Suppressor macrophage treated with lipopolysaccharide for 1 hour (primary cell): Measurements from ENCODE around the gene YPEL2.
A peak's percentile ranks its signal among the peaks of the same experiment; 100 is the strongest.

Experiments used
- DNase-seq, 3 donors: peaks; one replicate each; pipeline ENCODE4 v3.0.0-alpha.2; 2020 to 2022

YPEL2 gene

DNA sequence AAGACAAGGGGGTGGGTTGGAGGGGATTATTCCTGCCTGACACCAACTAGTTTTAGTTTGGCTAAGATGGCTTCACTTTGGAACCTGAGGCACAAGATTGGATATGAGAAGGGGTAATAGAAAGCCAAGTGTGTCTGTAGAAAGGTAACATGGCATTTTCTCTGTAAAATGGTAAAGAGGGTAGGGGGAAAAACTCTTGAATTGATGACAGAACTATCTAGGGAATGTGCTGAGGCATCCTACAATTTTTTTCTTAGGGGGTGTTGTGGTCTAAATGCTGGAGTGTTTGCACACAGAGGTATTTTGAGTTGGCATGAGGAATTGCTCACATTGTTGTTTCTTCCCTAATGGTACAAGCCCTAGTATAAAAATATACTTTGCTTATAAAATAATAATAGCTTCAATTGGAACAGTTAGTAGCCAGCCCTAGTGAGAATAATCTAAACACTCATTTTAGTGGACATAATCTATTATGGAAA, 25.8 kb downstream of the YPEL2 start:
- DNase-seq: no peak

DNA sequence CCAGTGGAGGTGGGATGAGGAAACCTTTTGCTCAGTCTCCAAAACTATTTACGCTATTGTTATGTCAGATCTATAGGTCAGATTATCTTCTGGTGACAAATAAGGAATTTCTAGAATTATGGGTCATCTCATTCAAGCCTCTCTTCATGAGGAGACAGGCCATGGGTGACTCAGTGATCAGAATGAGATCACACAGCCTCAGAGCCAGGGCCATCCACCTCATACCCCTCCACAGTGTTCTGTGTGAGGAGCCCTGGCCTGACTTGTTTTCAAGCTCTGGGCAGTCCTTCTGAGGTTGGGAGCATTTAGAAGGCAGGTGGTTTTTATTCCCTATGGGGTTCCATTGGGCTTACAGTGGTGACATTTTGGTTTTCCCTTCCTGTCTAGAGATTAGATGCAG, 26.5 kb downstream of the YPEL2 start:
- DNase-seq: peak; percentile 68 to 85 (median 70)

DNA sequence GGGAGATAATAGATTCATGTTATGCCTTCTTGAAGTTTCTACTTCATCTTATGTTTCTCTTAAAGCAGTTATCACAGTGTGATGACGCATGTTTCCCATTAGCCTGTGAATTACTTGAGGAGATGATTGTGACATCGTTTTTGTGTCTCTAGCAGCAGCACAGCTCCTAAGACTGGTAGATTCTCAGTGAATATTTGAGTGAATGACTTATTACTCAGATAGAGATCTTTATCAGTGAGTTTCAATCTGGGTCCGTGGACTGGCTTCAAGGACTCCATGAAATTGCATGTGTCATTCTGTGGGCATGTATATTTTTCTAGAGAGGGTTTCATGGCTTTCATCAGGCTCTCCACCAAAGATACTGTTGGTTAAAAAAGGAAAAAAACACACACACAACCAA, 29.9 kb downstream of the YPEL2 start:
- peak; percentile 28 to 70 (median 43) for DNase-seq

DNA sequence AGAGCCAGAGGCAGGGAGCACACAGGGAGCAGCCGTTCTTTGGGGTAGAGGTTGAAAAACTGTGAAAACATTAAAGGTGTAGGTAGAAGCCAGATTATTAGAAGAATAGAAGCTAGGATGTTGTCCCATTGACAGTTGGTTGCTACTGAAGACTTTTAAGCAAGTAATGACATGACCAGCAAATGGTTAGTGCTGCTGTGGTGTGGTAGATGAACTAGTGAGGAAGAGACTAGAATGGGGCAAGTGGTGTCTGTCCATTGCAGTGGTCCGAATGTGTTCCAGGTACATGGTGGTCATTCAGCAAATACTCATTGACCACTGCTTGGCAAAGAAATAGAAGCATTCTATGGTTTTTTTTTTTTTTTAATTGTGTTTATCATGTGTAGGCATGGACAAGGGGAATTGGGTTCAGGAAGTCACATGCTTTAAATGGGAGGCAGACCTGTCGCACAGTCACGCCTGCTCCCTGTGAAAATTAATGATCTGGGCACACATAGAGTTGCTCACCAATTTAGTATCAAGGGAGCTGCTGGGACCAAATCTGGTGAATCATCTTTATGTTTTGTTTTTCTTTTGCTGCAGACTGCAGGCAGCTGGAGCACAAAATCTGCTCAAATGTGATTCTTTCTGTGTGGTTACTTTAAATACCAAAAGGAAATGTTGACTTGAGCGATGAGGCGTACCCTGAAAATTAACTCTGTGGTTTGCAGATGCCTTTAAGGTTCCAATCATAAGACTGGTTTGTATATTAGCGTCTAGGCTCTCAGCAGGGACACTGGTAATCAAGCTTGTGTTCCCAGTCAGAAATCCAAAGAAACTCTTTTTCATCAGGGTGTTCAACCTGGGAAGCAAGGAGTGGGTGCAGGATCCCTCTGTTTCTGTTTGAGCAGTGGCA, 30.7 kb downstream of the YPEL2 start:
- DNase-seq: peak in 2 of 3 donors; percentile 28 to 32

DNA sequence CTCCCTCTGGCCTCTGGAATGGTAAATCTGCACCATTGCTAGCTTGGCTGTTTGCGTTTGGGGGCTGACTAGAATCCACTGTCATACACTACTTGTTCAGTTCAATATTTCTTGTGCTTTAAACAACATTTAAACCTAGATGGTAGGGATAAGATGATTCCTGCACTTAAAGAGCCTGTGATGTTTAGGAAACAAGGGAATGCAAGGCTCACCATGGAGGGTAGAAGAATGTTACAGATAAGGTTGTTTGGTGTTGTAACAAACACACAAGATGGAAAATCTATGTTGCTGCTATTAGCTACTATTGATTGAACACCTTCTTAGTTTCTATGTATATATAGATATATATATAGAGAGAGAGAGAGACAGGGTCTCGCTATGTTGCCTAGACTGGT, 31.4 kb downstream of the YPEL2 start:
- DNase-seq: no peak

DNA sequence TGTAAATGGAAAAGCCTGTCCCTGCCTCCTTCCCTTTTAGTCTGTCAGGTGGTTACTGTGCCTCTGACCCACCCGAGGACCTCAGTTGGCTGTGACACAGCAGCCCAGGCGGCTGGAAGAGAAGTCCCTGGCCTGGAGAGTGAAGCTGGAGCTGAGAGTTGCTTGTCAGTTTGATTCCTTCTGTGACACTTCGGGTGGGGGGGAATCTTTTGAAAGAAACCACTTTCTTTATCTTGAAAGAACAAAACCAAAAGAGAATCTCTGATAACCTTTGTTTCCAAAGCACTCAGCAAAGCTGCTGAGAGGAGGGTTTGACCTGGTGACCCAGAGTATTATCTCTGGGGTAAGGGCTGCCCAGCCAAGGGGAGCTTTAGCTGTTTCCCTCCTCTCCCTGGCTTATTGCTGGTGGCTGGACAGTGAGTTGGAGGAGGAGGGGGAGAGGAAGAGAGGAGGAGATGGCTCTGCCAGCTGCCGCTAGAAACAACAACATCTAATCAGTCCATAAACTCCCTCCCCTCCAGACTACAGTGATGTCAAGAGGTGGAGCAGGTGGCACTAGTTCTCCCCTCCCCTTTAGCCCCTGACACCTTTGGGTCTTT, 34.0 kb downstream of the YPEL2 start:
- peak; percentile 44 to 65 (median 58) for DNase-seq

DNA sequence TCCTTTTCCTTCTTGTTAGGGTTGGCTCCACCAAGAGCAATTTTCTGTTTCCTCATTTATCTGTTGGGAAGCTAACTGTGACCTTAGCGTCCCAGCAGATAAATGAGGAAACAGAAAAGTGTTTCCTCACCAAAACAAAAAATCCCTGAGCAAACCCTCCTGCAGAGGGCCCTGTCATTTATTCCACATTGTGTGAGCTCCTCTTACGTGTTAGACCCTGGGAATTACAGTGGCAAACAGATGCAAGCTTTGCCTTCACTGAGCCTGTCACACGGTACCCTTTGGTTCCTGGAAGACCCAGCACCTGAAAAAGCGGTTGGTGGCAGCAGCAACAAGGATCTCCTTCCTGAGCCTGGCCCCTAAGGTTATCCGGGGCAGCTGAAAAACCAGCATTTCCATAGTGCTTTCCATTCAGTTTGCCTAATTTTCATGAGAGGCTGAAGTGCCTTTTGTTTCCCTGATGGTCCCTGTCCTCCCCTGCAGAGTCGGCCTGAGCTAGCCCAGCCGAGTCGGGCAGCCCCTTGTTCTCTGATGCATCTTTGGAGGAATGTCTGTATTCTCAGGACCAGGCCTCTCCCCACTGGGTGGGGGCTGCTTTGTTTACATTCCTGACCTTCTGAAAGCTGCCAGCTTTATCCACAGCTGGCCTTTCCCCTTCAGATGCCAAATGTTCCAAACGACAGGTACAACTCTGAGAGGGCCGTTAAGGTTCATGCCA, 34.7 kb downstream of the YPEL2 start:
- peak; percentile 87 to 94 (median 89) for DNase-seq

DNA sequence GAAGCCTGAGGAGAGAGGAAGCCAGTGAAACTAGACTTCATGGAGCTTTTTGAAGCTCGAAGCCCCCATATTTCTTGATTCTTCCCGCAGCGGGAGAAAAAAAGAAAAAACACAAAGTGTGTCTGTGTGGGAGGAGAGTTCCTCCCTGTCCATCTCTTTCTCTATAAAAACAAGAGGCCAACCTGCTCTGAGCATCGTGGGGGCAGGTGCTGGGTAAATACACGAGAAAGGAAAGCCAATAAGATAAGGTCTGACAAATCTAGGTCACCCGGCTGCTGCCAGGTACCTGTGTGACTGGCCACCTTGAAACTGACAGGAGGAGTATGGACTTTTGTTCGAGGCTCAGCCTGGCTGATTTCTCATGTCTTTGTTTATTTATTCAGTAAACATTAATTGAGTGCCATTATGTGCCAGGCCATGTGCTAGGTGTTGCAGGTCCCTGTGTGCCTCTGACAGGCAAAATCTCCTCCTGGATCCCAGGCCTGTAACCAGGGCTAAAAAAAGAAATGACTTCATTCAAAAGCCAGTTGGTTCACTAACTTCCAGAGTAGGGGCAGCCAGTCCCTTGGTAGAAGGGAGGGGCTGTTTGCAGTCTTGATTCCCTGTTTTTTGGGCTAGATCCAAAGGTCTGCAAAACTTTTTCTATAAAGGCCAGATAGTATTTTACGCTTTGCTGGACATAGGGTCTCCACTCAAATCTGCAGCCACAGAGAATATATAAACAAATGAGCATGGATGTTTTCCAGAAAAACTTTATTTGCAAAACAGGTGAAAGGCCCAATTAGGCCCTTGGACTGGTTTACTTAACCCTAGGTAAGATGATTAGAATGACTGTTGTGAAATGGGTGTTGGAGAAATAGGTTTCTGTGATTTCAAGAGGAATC, 35.6 kb downstream of the YPEL2 start:
- DNase-seq: peak in 2 of 3 donors; percentile 33 to 41

DNA sequence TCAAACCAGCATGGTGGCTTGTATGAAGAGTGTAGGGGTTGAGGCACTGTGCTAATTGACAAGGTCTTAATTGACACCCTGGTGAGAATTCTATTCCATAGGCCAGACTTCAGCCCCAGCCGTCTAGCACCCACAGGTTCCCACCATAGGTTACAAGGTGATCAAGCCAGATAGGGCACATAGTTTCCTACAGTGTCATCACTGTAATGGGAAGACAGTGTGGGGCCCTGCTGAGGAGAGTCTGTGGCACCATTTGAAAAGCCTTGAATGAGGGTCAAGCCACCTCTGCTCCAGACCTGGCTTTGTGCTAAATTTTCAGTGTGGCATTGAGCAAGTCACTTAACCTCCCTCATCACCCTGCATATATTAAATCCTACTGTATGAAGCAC, 36.2 kb downstream of the YPEL2 start:
- no peak for DNase-seq

DNA sequence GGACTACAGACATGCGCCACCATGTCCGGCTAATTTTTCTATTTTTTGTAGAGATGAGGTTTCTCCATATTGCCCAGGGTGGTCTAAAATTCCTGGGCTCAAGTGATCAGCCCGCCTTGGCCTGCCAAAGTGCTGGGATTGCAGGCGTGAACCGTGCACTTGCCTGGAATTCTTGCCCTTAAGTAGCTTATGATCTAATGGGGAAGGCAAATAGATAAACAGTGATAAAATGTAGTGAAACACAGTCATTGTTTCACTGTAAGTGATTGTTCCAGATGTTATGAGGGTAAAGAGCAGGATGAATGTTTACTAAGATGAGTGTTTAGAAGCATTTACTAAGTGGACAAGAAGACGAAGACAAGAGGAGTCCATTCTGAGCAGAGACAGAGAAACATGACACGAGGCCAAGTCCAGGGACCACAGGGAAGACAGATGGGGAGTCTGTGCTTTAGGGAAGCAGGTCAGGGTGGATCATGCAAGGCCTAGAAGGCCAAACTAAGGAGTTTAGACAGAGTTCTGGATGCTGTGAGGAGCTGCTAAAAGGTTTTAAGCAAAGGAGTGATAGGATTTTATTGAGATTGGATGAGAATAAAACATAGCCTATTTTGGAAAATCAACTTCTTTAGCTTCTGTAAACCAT, 36.9 kb downstream of the YPEL2 start:
- DNase-seq: no peak

DNA sequence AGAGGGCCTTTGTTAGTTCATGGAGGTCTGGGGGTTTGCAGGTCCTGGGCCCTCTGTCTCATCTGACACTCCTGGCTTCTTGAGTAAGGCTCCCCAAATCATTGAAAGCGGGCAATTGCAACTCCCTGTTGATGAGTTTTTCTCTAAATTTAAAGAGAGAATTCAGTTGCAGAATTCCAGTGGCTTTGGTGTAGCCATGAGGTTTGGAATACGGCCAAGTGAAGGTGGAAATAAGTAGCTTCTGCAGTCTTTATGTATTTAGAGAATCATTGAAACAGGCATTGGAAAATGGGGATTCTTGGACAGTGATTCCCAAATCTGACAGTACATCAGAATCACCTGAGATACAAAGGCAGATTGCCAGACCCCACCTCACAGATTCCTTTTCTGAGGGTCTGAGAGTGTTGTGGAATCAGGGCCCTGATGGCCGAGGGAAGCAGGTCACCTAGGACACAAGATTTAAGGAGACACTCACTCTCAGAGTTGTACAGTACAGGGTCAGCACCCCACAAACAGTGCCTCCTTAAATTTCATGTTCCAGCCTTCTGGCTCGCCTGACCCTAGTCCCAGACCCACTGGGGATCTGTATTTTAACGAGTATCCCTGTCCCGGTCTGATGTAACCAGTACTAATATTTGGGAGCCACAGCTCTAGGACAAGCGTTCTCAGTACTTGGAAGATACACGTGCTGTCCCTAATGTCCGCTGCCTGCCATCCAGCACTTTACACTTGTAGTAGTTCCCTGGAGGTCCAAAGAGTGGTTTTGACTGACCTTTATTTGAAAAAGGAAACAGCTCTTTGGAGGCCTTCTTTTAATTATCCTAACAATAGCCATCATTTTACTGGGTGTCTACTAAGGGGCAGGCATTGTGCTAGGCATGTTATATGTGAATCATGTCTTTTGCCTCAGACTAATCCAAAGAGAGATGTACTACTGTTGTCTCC, 37.8 kb downstream of the YPEL2 start:
- no peak for DNase-seq

DNA sequence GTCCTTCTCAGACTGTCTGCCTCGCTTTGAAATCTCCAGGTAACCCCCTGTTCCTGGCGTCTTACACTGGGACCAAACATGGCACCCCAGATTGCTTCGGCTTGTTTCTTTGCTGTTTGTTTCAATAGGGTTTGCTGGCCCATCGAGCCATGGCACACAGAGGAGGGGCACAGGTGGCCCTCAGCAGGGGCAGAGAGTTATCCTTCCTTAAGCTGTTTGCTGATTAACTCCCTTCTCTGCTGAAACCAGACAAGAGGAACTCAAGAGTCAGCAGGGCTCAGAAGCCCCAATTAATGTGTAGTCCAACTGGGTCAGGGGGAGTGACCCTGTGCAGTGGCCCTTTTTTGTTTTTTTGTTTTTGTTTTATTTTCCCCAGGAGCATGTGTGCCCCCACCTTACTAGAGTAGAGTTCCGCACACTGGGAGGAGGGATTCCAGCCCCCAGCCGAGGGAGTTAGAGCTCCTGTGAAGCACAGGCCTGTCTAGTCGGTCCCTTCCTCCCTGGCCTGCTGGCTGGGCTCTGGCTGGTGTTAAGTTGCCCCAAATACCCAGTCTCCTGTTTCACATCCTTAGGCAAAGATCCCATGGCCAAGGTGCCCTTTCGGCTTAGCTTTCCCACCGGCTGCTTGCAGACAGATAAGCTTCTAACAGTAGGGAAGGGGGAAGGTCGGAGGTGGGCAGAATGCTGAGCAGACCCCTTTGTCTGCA, 39.3 kb downstream of the YPEL2 start:
- DNase-seq: no peak

DNA sequence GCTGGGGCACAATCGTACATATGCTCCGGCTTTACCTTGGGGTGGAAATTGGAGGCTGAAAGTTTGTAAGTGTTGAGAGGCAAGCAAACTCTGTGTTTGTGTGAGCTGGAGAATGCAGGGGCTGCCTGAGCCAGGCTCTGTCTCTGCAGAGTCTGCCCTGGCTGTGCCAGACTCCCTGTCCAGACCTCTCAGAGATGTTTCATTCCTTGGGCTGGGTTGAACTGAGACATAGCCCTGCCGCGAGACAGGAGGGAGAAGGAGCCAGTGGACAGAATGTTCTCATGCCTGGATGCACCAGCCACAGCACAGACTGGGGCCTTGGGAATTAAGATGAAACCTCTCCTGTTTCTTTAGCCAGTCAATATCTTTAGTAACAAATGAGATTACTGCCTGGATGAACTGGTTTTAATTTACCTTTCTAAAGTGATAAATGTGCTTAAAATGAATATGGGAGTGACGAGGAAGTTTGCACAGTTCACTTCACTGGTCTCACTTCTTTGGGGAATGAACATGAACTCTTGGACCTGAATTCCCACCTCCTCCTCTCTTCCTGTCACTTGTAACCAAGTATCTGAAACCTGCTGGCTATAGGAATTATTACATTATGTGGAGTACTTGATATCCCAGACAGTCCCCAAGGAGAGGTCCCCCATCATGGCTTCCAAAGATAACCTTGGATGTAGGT, 40.1 kb downstream of the YPEL2 start:
- DNase-seq: no peak

DNA sequence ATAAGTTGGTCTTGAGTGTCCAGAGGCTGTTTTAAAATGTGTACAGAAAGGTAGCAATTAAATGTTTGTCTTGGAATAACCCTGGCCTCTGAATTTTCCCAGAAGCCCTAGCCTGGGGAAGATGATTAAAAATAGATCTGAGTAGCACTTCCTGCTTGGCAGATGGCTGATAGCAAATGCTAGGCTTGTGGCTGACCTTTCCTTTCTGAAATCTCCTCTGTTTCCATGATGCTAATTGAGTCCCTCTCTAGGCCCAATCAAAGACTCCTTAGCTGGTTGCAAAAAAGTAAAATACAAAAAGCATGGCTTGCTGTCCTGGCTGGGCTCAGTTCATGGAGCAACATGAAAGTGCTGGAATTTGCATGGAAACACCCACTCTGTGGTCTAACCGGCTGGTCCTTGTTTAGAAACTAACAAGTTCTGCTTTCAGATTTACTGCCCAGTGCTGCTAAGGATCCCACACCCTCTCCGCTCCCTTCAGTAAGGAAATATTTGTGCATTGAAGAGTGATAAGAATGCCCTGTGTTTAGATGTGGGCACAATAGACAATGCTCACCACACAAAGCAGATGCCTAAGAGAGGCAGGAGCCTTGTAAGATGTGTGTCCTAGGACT, 40.8 kb downstream of the YPEL2 start:
- DNase-seq: peak; percentile 80 to 92 (median 83)

DNA sequence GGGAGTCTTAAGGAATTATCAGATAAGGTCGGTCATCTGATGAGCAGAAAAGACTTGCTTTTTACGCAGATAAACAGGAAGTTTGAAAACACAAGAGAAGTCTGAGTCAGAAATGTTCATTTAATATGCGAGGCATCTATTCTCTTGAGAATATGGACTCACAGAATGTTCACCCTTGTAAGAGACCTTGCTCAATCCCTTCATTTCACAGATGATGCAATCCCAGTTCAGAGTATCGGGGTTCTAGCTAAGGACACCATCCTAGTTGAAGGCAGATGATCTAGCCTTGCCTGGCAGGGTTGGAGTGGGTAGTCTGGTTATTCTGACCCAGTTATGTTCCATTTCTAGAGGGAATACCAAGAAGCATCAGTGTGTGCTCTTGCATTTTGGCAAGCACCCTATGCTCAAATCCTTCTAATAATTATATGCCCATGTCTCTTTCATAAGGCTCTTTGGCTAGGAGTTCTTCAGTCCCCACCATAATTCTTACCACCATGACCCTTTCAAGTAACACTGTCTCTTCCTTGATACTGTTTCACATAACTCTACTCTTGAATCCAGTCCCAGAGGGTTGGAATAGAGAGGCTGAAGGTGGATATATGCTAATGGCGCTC, 42.5 kb downstream of the YPEL2 start:
- peak; percentile 81 to 96 (median 93) for DNase-seq

DNA sequence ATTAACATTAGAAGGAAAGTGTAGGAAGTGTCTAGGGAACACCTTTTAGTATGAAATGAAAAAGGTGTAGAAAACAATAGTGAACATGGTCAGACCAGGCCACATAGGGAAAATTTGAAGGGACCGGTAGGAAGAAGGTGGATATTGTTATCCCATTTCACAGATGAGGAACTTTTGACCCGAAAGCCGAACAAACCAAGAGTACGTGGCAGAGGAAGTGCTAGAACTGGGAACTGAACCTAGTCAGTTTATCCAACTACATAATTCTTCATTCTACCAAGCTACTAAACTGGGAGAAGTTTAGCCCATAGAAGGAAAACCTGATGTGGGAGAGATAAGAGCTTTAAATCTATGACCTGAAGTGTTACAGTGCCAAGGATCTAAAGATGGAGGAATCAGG, 43.2 kb downstream of the YPEL2 start:
- peak in 1 of 3 donors; percentile 52 for DNase-seq

DNA sequence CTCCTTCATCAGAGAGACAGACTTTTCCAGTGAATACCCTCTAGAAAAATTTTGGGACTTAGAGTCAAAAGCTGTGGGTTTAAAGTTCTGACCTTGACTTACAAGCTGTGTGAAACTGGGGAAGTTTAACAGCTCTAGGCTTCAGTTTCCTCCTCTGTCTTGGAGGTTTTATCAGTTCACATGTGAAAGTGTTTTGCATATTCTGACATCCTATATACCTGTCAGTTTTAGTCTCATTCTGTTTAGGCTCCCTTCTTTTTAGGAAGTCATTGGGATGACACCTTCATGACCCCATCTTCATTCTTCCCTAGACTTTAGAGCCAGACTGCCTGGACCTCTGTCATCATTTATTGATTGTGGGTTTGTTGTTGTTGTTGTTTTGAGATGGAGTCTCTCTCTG, 44.4 kb downstream of the YPEL2 start:
- peak; percentile 31 to 52 (median 38) for DNase-seq

DNA sequence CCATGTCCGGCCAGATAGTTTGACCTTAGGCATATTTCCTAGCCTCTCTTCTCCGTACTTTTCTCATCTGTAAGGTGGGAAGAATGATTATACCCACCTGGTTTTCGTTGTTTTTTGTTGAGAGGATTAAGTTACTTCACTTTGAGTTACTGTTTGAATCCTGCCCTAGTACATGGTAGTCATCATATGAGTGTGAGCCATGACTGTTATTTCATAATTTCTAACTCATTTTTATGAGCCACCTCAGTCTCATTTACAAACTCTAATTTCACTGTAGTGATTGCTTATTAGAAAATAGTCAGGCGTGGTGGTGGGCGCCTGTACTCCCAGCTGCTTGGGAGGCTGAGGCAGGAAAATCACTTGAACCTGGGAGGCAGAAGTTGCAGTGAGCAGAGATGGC, 45.1 kb downstream of the YPEL2 start:
- DNase-seq: peak; percentile 31 to 61 (median 60)

DNA sequence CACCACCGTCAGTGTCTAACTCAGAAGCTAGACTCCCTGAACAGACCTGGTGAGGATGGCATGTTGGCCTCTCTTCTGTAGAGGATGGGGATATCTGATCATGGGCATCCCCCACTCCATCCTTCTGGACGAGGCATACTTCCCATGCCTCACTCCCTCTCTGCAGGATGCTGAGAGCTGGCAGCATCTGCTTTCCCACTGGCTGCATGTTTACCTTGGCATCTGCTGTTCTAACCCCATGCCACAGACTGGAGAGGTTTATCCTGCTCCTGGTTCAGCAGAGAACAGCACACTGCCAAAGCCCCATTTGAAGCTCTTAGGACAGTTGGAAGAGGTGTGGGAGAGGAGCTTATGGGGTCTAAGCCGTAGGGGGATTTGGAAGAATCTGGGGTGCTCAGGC, 46.0 kb downstream of the YPEL2 start:
- no peak for DNase-seq
